SK-N-SH (cell line): ENCODE measurements around the gene C2CD3. TPM values are rescaled to one million over a fixed set of nuclear protein-coding genes. Genes with fewer than 3 reads are reported as not detected.
A peak's percentile ranks its signal among the peaks of the same experiment; 100 is the strongest.

Experiments
- CTCF ChIA-PET: fragments of 300-600, 350-600 bp; formaldehyde crosslinking; extraction: SDS; loops from one replicate; lab custom pipeline; 2021; lab: Yijun Ruan, JAX
- POLR2A ChIA-PET: fragments of 350-600 bp; sonication (Branson Sonifier 250); formaldehyde crosslinking; extraction: SDS; loops from one replicate; lab custom pipeline; 2020; ENCODE audit warnings: antibody characterized with exemption, inconsistent platforms; lab: Yijun Ruan, JAX
- DNase-seq: peaks from one replicate; pipeline ENCODE4 v3.0.0; 2012
- H2AFZ ChIP-seq: fragments of 200-600 bp; sonication (generic); 2 replicates; pipeline ENCODE4 v1.8.1; 2016; ENCODE audit warnings: antibody characterized with exemption, mild to moderate bottlenecking, low read depth
- H3F3A ChIP-seq: fragments of 200-600 bp; sonication (generic); replicated peaks from 2 replicates; pipeline ENCODE3; 2016; ENCODE audit warnings: antibody characterized with exemption, mild to moderate bottlenecking; ENCODE audit not compliant: insufficient read depth
- H3K27ac ChIP-seq, 2 experiments: fragments of 200-500 bp in 1 of 2; fragments of 200-600 bp in 1 of 2; sonication (Bioruptor generic) in 1 of 2; sonication (generic), shearing (Covaris generic) in 1 of 2; 2 replicates each; pipeline versions ENCODE4 v1.5.1 to v1.6.1; 2014 to 2016; ENCODE audit warnings: low read depth in 2 of 2, inconsistent platforms in 1 of 2, low read length in 1 of 2, mild to moderate bottlenecking in 1 of 2, mixed read lengths in 1 of 2
- H3K27me3 ChIP-seq: fragments of 200-600 bp; sonication (generic), shearing (Covaris generic); 2 replicates; pipeline ENCODE4 v1.6.1; 2016; ENCODE audit warnings: mixed run types; ENCODE audit not compliant: insufficient read depth
- H3K36me3 ChIP-seq, 2 experiments: fragments of 200-500 bp in 1 of 2; fragments of 200-600 bp in 1 of 2; sonication (Bioruptor generic) in 1 of 2; sonication (generic) in 1 of 2; replicated peaks in 1 of 2; 2 replicates each; pipeline versions ENCODE3 to v1.5.1; 2014 to 2016; ENCODE audit warnings: low read length in 1 of 2, mild to moderate bottlenecking in 1 of 2; ENCODE audit not compliant: insufficient read depth in 2 of 2, control insufficient read depth in 1 of 2
- H3K4me1 ChIP-seq, 2 experiments: fragments of 200-500 bp in 1 of 2; fragments of 200-600 bp in 1 of 2; sonication (Bioruptor generic) in 1 of 2; sonication (generic), shearing (Covaris generic) in 1 of 2; 2 replicates each; pipeline versions ENCODE4 v1.5.1 to v1.6.1; 2014 to 2016; ENCODE audit warnings: low read depth in 1 of 2, low read length in 1 of 2, mixed run types in 1 of 2; ENCODE audit not compliant: insufficient read depth in 2 of 2, control insufficient read depth in 1 of 2
- H3K4me2 ChIP-seq: fragments of 200-600 bp; sonication (generic), shearing (Covaris generic); 2 replicates; pipeline ENCODE4 v1.6.1; 2017; ENCODE audit warnings: mixed run types
- H3K4me3 ChIP-seq, 2 experiments: fragments of 200-500 bp in 1 of 2; fragments of 200-600 bp in 1 of 2; sonication (Bioruptor generic) in 1 of 2; sonication (generic), shearing (Covaris generic) in 1 of 2; 2 replicates each; pipeline versions ENCODE4 v1.5.1 to v1.8.1; 2014 to 2016; ENCODE audit warnings: low read depth in 2 of 2, inconsistent platforms in 1 of 2, low read length in 1 of 2, mild to moderate bottlenecking in 1 of 2, mixed read lengths in 1 of 2, moderate library complexity in 1 of 2
- H3K79me2 ChIP-seq: fragments of 200-600 bp; sonication (generic); 2 replicates; pipeline ENCODE4 v1.8.1; 2017; ENCODE audit warnings: mild to moderate bottlenecking; ENCODE audit not compliant: insufficient read depth
- H3K9ac ChIP-seq: fragments of 200-600 bp; sonication (generic); 2 replicates; pipeline ENCODE4 v1.6.1; 2017; ENCODE audit warnings: mixed run types
- H3K9me2 ChIP-seq: fragments of 200-600 bp; sonication (generic); 2 replicates; pipeline ENCODE4 v1.6.1; 2017; ENCODE audit warnings: mixed run types
- H3K9me3 ChIP-seq: fragments of 200-600 bp; sonication (generic); 2 replicates; pipeline ENCODE4 v1.6.1; 2017; ENCODE audit warnings: mixed run types, mild to moderate bottlenecking, moderate library complexity
- H4K20me1 ChIP-seq: fragments of 200-600 bp; sonication (generic); 2 replicates; pipeline ENCODE4 v1.6.1; 2017; ENCODE audit warnings: mild to moderate bottlenecking, mixed run types; ENCODE audit not compliant: insufficient read depth
- CTCF ChIP-seq: fragments of 200-600 bp; sonication (generic); IDR thresholded peaks from 2 replicates; pipeline ENCODE4 v1.6.1; 2017; ENCODE audit warnings: antibody characterized with exemption, mild to moderate bottlenecking, moderate library complexity
- ELF1 ChIP-seq: IDR thresholded peaks from 2 replicates; pipeline ENCODE4 v1.4.0; 2012
- FOSL2 ChIP-seq: IDR thresholded peaks from 2 replicates; pipeline ENCODE4 v1.4.0; 2012; ENCODE audit warnings: low read depth, mild to moderate bottlenecking, moderate library complexity, borderline replicate concordance
- GABPA ChIP-seq: IDR thresholded peaks from 2 replicates; pipeline ENCODE4 v1.4.0; 2012; ENCODE audit warnings: low read depth, mild to moderate bottlenecking
- IRF3 ChIP-seq: fragments of 150-350 bp; IDR thresholded peaks from 2 replicates; pipeline ENCODE4 v1.6.1; 2016; ENCODE audit warnings: mild to moderate bottlenecking, low read depth, low read length
- JUND ChIP-seq: IDR thresholded peaks from 2 replicates; pipeline ENCODE4 v1.4.0; 2012
- MXI1 ChIP-seq: IDR thresholded peaks from 2 replicates; pipeline ENCODE4 v1.6.1; 2012; ENCODE audit warnings: mild to moderate bottlenecking, low read depth, low read length, improper control_type of control experiment
- NRF1 ChIP-seq: IDR thresholded peaks from 2 replicates; pipeline ENCODE4 v1.6.1; 2012; ENCODE audit warnings: low read depth, mild to moderate bottlenecking, low read length
- RAD21 ChIP-seq: IDR thresholded peaks from 2 replicates; pipeline ENCODE4 v1.6.1; 2012; ENCODE audit warnings: mild to moderate bottlenecking, low read length
- RCOR1 ChIP-seq: fragments of 150-350 bp; IDR thresholded peaks from 2 replicates; pipeline ENCODE4 v1.6.1; 2017; ENCODE audit warnings: antibody characterized with exemption, low read length
- RFX5 ChIP-seq: IDR thresholded peaks from 2 replicates; pipeline ENCODE4 v1.6.1; 2012; ENCODE audit warnings: mild to moderate bottlenecking, improper control_type of control experiment, low read length
- RXRA ChIP-seq: IDR thresholded peaks from 2 replicates; pipeline ENCODE4 v1.4.0; 2012; ENCODE audit warnings: low read depth, mild to moderate bottlenecking, borderline replicate concordance
- SMC3 ChIP-seq: IDR thresholded peaks from 2 replicates; pipeline ENCODE4 v1.6.1; 2012; ENCODE audit warnings: low read depth, low read length, improper control_type of control experiment
- TAF1 ChIP-seq: IDR thresholded peaks from 2 replicates; pipeline ENCODE4 v1.6.1; 2012; ENCODE audit warnings: low read depth, mild to moderate bottlenecking, low read length, moderate library complexity, borderline replicate concordance
- TCF12 ChIP-seq: IDR thresholded peaks from 2 replicates; pipeline ENCODE4 v1.4.0; 2012
- TEAD4 ChIP-seq: IDR thresholded peaks from 2 replicates; pipeline ENCODE4 v1.4.0; 2012; ENCODE audit warnings: mild to moderate bottlenecking, borderline replicate concordance; ENCODE audit not compliant: insufficient read depth
- USF1 ChIP-seq: IDR thresholded peaks from 2 replicates; pipeline ENCODE4 v1.4.0; 2012; ENCODE audit warnings: low read depth, borderline replicate concordance
- USF2 ChIP-seq: fragments of 150-350 bp; IDR thresholded peaks from 2 replicates; pipeline ENCODE4 v1.6.1; 2017; ENCODE audit warnings: antibody characterized with exemption, low read length, low read depth, borderline replicate concordance
- WGBS: methylation state at CpG from one replicate; pipeline ENCODE4 v1.1.6; 2017; ENCODE audit warnings: low lambda C conversion rate; 5-methylcytosine and 5-hydroxymethylcytosine counted together
- polyA plus RNA-seq, 3 experiments: library from polyadenylated mRNA; depleted of rRNA; stranded (reverse); fragments of >200 nt; gene quantifications; 2 replicates each; pipeline ENCODE4 v1.2.3, GENCODE V29; 2012
- TF ChIP-seq, protein P1 (sequence below): IDR thresholded peaks from 2 replicates; pipeline ENCODE4 v1.6.1; 2012; ENCODE audit warnings: mild to moderate bottlenecking, low read depth, low read length, moderate library complexity

The C2CD3 gene
- polyA plus RNA-seq, 1 of the 3 experiments (the other 2 are of a cell fraction) = 7.0 TPM

- TF ChIP-seq USF2 = no peak
- no peak for TF ChIP-seq JUND
- no peak for TF ChIP-seq MXI1
- TF ChIP-seq IRF3 = no peak
- TF ChIP-seq, all 33 proteins: peak for 0
Observed at GRCh38 chr11:74070723-74071492, 99.9 kb downstream of the C2CD3 start (continued).

- POLR2A ChIA-PET = no interaction called here
- peaks cover 0 to 15% of the 10 kb centered on the region in 2 experiments; a peak in 3 of 4 replicates for H3K4me1 ChIP-seq
- CTCF ChIA-PET = interaction anchor here (1.2 to 1.4 kb wide), 4 partner anchors 13 to 106 kb away, joined by 3 to 5 read pairs (median 3); no protein-coding TSS in a partner anchor
- peak; percentile 72 for TF ChIP-seq TCF12
- TF ChIP-seq, protein P1, sequence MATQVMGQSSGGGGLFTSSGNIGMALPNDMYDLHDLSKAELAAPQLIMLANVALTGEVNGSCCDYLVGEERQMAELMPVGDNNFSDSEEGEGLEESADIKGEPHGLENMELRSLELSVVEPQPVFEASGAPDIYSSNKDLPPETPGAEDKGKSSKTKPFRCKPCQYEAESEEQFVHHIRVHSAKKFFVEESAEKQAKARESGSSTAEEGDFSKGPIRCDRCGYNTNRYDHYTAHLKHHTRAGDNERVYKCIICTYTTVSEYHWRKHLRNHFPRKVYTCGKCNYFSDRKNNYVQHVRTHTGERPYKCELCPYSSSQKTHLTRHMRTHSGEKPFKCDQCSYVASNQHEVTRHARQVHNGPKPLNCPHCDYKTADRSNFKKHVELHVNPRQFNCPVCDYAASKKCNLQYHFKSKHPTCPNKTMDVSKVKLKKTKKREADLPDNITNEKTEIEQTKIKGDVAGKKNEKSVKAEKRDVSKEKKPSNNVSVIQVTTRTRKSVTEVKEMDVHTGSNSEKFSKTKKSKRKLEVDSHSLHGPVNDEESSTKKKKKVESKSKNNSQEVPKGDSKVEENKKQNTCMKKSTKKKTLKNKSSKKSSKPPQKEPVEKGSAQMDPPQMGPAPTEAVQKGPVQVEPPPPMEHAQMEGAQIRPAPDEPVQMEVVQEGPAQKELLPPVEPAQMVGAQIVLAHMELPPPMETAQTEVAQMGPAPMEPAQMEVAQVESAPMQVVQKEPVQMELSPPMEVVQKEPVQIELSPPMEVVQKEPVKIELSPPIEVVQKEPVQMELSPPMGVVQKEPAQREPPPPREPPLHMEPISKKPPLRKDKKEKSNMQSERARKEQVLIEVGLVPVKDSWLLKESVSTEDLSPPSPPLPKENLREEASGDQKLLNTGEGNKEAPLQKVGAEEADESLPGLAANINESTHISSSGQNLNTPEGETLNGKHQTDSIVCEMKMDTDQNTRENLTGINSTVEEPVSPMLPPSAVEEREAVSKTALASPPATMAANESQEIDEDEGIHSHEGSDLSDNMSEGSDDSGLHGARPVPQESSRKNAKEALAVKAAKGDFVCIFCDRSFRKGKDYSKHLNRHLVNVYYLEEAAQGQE = no peak
- no peak for TF ChIP-seq TEAD4
- 0 out of 2 replicates have a peak, but pooled peaks have one; percentile 8 for TF ChIP-seq RXRA
- no peak for TF ChIP-seq RCOR1
- TF ChIP-seq USF1 = no peak
- no peak for TF ChIP-seq TAF1
- TF ChIP-seq RFX5 = no peak
- TF ChIP-seq ELF1 = no peak
- TF ChIP-seq CTCF = no peak
- no peak for TF ChIP-seq GABPA
- TF ChIP-seq SMC3 = no peak
- TF ChIP-seq NRF1 = no peak
- peak; percentile 28; the same call in 1 of the 2 replicates for TF ChIP-seq FOSL2
- no peak for TF ChIP-seq JUND
- TF ChIP-seq RAD21 = no peak
Observed at GRCh38 chr11:74069146-74070046, 101.4 kb downstream of the C2CD3 start.

More at GRCh38 chr11:74069146-74070046, 101.4 kb downstream of the C2CD3 start:
- H3K9me2 ChIP-seq = no peaks in the 10 kb centered on the region
- peaks cover 14 to 40% of the 10 kb centered on the region in 2 experiments for H3K36me3 ChIP-seq
- H3F3A ChIP-seq = peaks cover 28% of the 10 kb centered on the region
- no peak overlapping the region for H2AFZ ChIP-seq
- 48% methylated on average over 6 of the region's 6 CpGs for WGBS
- no peak overlapping the region for H3K4me2 ChIP-seq
- peak overlapping the region; percentile 36 to 43; a peak in 3 of 4 replicates for H3K27ac ChIP-seq
- no peaks in the 10 kb centered on the region for H3K27me3 ChIP-seq
- H3K79me2 ChIP-seq = peaks cover 7% of the 10 kb centered on the region
- H4K20me1 ChIP-seq = no peaks in the 10 kb centered on the region
- no peaks in the 10 kb centered on the region for H3K9me3 ChIP-seq
- no peak overlapping the region for H3K4me3 ChIP-seq
- no peak for DNase-seq
- H3K9ac ChIP-seq = no peak overlapping the region
